BLaER1 treated with 17β-estradiol and CSF1 and Interleukin-3, amounts not matched to agents 10 nM and 100 nM (cell line): Measurements from ENCODE around the gene INSC.

Source experiments
- H3K27ac ChIP-seq, 11 experiments: shearing (Covaris generic); formaldehyde crosslinking; 2 replicates each; pipeline ENCODE4 v1.8.1; 2022
- H3K27me3 ChIP-seq, 11 experiments: shearing (Covaris generic); formaldehyde crosslinking; 2 replicates each; pipeline ENCODE4 v1.8.1; 2022
- H3K36me3 ChIP-seq, 11 experiments: shearing (Covaris generic); formaldehyde crosslinking; 2 replicates each; pipeline ENCODE4 v1.8.1; 2022
- H3K4me1 ChIP-seq, 10 experiments: shearing (Covaris generic); formaldehyde crosslinking; 2 replicates each; pipeline ENCODE4 v1.8.1; 2022
- H3K4me2 ChIP-seq, 11 experiments: shearing (Covaris generic); formaldehyde crosslinking; 2 replicates each; pipeline ENCODE4 v1.8.1; 2022
- H3K4me3 ChIP-seq, 10 experiments: shearing (Covaris generic); formaldehyde crosslinking; 2 replicates each; pipeline ENCODE4 v1.8.1; 2022
- H3K9ac ChIP-seq, 11 experiments: shearing (Covaris generic); formaldehyde crosslinking; 2 replicates each; pipeline ENCODE4 v1.8.1; 2022
- H3K9me3 ChIP-seq, 11 experiments: shearing (Covaris generic); formaldehyde crosslinking; replicated peaks in 1 of 11; 2 replicates each; pipeline ENCODE4 v1.8.1; 2022
- H4K20me1 ChIP-seq, 11 experiments: shearing (Covaris generic); formaldehyde crosslinking; 2 replicates each; pipeline ENCODE4 v1.8.1; 2022
- Cebpa-rat ChIP-seq, 11 experiments: shearing (Covaris generic); IDR thresholded peaks; 2 replicates each; pipeline ENCODE4 v1.8.1; 2022

The INSC gene

GRCh38 chr11:15118431-15118830 is 3.7 kb downstream of the INSC start:
- Histone ChIP-seq H3K27ac (peak overlapping the region in 3 of 11 experiments; percentile 20 to 46 (median 44); a peak in 3 of 22 replicates), H3K9ac (peak overlapping the region in 1 of 11 experiments; percentile 51; a peak in 1 of 22 replicates)
- no peak for TF ChIP-seq Cebpa-rat (IDR thresholded peaks at IDR 0.05)

DNA sequence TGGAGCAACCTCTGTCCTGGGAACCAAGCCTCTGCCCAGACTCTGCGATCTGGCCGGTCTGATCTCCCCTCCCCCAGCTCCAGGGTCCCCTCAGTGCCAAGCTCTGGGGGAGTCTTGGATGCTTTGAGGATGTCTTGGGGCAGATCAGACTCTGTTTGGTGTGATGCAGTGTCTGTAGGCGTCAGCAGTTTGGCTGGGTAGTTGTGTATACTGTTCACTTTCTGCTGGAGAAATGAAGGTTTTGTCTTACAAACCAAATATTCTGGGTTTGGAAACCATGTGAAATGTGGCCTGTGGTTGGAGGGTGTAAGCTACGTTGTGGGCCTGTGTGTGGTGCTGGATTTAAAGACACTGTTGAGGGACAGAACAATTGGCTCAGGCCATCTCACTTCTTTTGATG is 4.6 kb downstream of the INSC start:
- peak overlapping the region in 6 of 11 experiments; percentile 1 to 46 (median 18); a peak in 6 of 22 replicates for H3K27ac ChIP-seq
- peak overlapping the region in 8 of 11 experiments; percentile 33 to 70 (median 57); a peak in 14 of 22 replicates for H3K4me2 ChIP-seq
- no peaks in the 10 kb centered on the region for H3K36me3 ChIP-seq
- peaks cover 0 to 10% (median 0%) of the 10 kb centered on the region in 11 experiments; a peak in 4 of 22 replicates for H3K27me3 ChIP-seq
- H4K20me1 ChIP-seq = no peaks in the 10 kb centered on the region
- no peak for TF ChIP-seq Cebpa-rat (IDR thresholded peaks at IDR 0.05)
- no peak overlapping the region for H3K9ac ChIP-seq
- peaks cover 0 to 4% (median 0%) of the 10 kb centered on the region in 11 experiments; a peak in 1 of 22 replicates for H3K9me3 ChIP-seq
- H3K4me3 ChIP-seq = no peak overlapping the region
- peaks cover 7 to 57% (median 38%) of the 10 kb centered on the region in 10 experiments; a peak in 19 of 20 replicates for H3K4me1 ChIP-seq

More at GRCh38 chr11:15118431-15118830, 3.7 kb downstream of the INSC start:
- H4K20me1 ChIP-seq = no peaks in the 10 kb centered on the region
- peaks cover 15 to 66% (median 47%) of the 10 kb centered on the region in 10 experiments for H3K4me1 ChIP-seq
- H3K9me3 ChIP-seq = peaks cover 0 to 4% (median 0%) of the 10 kb centered on the region in 11 experiments; a peak in 1 of 22 replicates
- no peaks in the 10 kb centered on the region for H3K36me3 ChIP-seq
- H3K4me2 ChIP-seq = peak overlapping the region in 9 of 11 experiments; percentile 0 to 70 (median 57); a peak in 17 of 22 replicates
- H3K27me3 ChIP-seq = peaks cover 0 to 12% (median 0%) of the 10 kb centered on the region in 11 experiments; a peak in 4 of 22 replicates
- H3K4me3 ChIP-seq = no peak overlapping the region

DNA sequence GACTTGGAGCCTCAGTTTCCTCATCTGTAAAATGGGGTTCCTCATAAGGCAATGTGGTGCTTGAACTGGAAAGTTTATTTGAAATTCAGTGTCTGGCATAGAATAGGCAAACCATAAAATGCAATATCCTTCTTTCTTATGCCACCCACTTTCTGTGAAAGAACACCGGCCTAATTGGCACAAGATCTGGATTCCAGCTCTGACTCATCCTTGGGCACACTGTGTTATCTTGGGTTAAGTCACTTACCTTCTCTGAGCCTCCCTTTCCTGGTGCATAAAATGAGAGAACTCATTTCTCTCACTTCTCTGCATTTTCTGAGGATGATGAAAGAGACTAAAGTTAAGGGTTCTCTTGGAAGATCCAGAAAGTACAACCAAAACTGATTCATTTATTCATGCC is 5.1 kb downstream of the INSC start:
- Histone ChIP-seq H3K4me3 (no peak overlapping the region), H3K27ac (0 out of 22 replicates have a peak overlapping the region, but pooled peaks of 1 of the 11 experiments have one; percentile 19), H4K20me1 (no peaks in the 10 kb centered on the region), H3K4me1 (peaks cover 5 to 53% (median 34%) of the 10 kb centered on the region in 10 experiments; a peak in 18 of 20 replicates), H3K9me3 (peaks cover 0 to 4% (median 0%) of the 10 kb centered on the region in 11 experiments; a peak in 1 of 22 replicates), H3K4me2 (peak overlapping the region in 9 of 11 experiments; percentile 1 to 59 (median 20); a peak in 9 of 22 replicates), H3K36me3 (no peaks in the 10 kb centered on the region), H3K9ac (no peak overlapping the region), H3K27me3 (peaks cover 0 to 7% (median 0%) of the 10 kb centered on the region in 11 experiments; a peak in 3 of 22 replicates)
- no peak for TF ChIP-seq Cebpa-rat (IDR thresholded peaks at IDR 0.05)

DNA sequence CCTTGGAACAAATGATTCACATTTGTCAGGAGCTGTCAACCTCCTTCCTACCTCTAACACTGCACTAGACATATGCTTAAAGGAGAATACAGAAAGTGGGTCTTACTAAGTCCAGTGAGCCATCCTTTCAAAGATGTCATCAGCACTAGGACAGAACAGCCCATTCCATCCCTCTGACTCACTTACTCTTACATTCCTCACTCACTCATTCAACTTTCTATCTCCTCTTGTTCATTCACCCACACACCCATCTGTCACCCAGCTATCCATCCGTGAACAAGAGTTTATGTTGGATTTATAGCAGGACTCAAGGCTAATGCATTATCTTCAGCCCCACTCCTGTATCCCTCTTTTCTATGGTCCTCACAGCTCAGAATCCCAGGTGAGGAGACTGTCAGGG is 9.1 kb downstream of the INSC start:
- Histone ChIP-seq H3K9me3 (no peaks in the 10 kb centered on the region), H3K4me3 (no peak overlapping the region), H4K20me1 (no peaks in the 10 kb centered on the region), H3K9ac (no peak overlapping the region), H3K4me2 (no peak overlapping the region), H3K27ac (no peak overlapping the region), H3K4me1 (peaks cover 0 to 17% (median 12%) of the 10 kb centered on the region in 10 experiments; a peak in 16 of 20 replicates), H3K36me3 (no peaks in the 10 kb centered on the region), H3K27me3 (no peaks in the 10 kb centered on the region)
- no peak for TF ChIP-seq Cebpa-rat (IDR thresholded peaks at IDR 0.05)

GRCh38 chr11:15124528-15124927 is 9.8 kb downstream of the INSC start:
- Histone ChIP-seq H4K20me1 (no peaks in the 10 kb centered on the region), H3K4me3 (no peak overlapping the region), H3K9ac (no peak overlapping the region), H3K9me3 (no peaks in the 10 kb centered on the region), H3K4me1 (peaks cover 0 to 10% (median 8%) of the 10 kb centered on the region in 10 experiments; a peak in 13 of 20 replicates), H3K4me2 (no peak overlapping the region), H3K27me3 (no peaks in the 10 kb centered on the region), H3K27ac (no peak overlapping the region), H3K36me3 (no peaks in the 10 kb centered on the region)
- TF ChIP-seq Cebpa-rat (IDR thresholded peaks at IDR 0.05) = no peak

DNA sequence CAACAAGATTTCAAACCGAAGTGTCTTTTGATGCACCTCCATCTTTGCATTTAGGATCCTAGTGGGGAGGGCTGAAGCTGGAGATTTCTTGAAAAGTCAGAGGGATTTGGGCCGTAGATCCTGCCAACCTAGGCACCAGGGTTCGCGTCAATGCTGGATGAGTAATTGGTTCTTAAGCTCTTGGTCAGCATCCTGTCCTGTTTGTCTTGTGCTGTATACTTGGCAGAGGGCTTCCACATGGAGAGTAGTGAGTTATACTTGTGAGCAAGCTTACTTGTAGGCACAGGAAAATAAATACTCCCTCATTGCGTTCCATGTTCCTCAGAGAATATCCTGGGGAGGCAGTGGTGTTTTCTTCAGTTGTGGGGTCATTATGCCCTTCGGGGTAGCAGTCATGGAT is 12.6 kb downstream of the INSC start:
- no peaks in the 10 kb centered on the region for H4K20me1 ChIP-seq
- H3K9me3 ChIP-seq = no peaks in the 10 kb centered on the region
- H3K27me3 ChIP-seq = no peaks in the 10 kb centered on the region
- no peak overlapping the region for H3K9ac ChIP-seq
- H3K4me1 ChIP-seq = no peaks in the 10 kb centered on the region; a peak in 1 of 20 replicates
- H3K27ac ChIP-seq = no peak overlapping the region
- no peak for TF ChIP-seq Cebpa-rat (IDR thresholded peaks at IDR 0.05)
- no peak overlapping the region for H3K4me2 ChIP-seq
- no peak overlapping the region for H3K4me3 ChIP-seq
- H3K36me3 ChIP-seq = no peaks in the 10 kb centered on the region

- no peaks in the 10 kb centered on the region; a peak in 1 of 20 replicates for H3K4me1 ChIP-seq
- H3K27me3 ChIP-seq = no peaks in the 10 kb centered on the region
- no peaks in the 10 kb centered on the region for H3K36me3 ChIP-seq
- TF ChIP-seq Cebpa-rat (IDR thresholded peaks at IDR 0.05) = no peak
- H3K9me3 ChIP-seq = no peaks in the 10 kb centered on the region
- no peaks in the 10 kb centered on the region for H4K20me1 ChIP-seq
- no peak overlapping the region for H3K9ac ChIP-seq
- no peak overlapping the region for H3K4me2 ChIP-seq
- no peak overlapping the region for H3K4me3 ChIP-seq
- H3K27ac ChIP-seq = no peak overlapping the region
These were observed 13.9 kb downstream of the INSC start for GRCh38 chr11:15128621-15129020.

- Histone ChIP-seq H3K9ac (no peak overlapping the region), H3K4me3 (no peak overlapping the region), H3K4me2 (no peak overlapping the region), H3K4me1 (peaks cover 0 to 41% (median 39%) of the 10 kb centered on the region in 10 experiments; a peak in 16 of 20 replicates), H3K27ac (no peak overlapping the region), H3K36me3 (no peaks in the 10 kb centered on the region), H3K9me3 (peaks cover 0 to 8% (median 0%) of the 10 kb centered on the region in 11 experiments; a peak in 2 of 22 replicates), H3K27me3 (no peaks in the 10 kb centered on the region), H4K20me1 (no peaks in the 10 kb centered on the region)
- TF ChIP-seq Cebpa-rat (IDR thresholded peaks at IDR 0.05) = no peak
These were observed 21.4 kb downstream of the INSC start for GRCh38 chr11:15136166-15136565.

- Histone ChIP-seq H3K9ac (no peak overlapping the region), H3K27ac (peak overlapping the region in 1 of 11 experiments; percentile 65; a peak in 1 of 22 replicates), H4K20me1 (no peaks in the 10 kb centered on the region), H3K4me2 (peak overlapping the region in 9 of 11 experiments; percentile 2 to 85 (median 74); a peak in 14 of 22 replicates), H3K36me3 (no peaks in the 10 kb centered on the region), H3K27me3 (no peaks in the 10 kb centered on the region), H3K9me3 (peaks cover 0 to 8% (median 0%) of the 10 kb centered on the region in 11 experiments; a peak in 2 of 22 replicates), H3K4me1 (peaks cover 0 to 66% (median 60%) of the 10 kb centered on the region in 10 experiments; a peak in 16 of 20 replicates), H3K4me3 (no peak overlapping the region)
- no peak for TF ChIP-seq Cebpa-rat (IDR thresholded peaks at IDR 0.05)
These were observed 24.5 kb downstream of the INSC start for GRCh38 chr11:15139096-15139770.
